Hematopoietic multipotent progenitor cell (in vitro differentiated cells): ENCODE measurements around the gene GOLGA7B. TPM values are rescaled to one million over a fixed set of nuclear protein-coding genes. Genes with fewer than 3 reads are reported as not detected.

Experiments used
- DNase-seq, 3 donors: peaks; one replicate each; pipeline ENCODE4 v3.0.0-alpha.2; 2011 to 2015; ENCODE audit warnings: low read depth in 2 of 3, low spot score in 2 of 3
- total RNA-seq: library from RNA; depleted of rRNA; stranded (reverse); fragments of >200 nt; gene quantifications from one replicate; pipeline ENCODE4 v1.2.3, GENCODE V29; 2012

GOLGA7B gene
- total RNA-seq = under 0.01 TPM

DNA sequence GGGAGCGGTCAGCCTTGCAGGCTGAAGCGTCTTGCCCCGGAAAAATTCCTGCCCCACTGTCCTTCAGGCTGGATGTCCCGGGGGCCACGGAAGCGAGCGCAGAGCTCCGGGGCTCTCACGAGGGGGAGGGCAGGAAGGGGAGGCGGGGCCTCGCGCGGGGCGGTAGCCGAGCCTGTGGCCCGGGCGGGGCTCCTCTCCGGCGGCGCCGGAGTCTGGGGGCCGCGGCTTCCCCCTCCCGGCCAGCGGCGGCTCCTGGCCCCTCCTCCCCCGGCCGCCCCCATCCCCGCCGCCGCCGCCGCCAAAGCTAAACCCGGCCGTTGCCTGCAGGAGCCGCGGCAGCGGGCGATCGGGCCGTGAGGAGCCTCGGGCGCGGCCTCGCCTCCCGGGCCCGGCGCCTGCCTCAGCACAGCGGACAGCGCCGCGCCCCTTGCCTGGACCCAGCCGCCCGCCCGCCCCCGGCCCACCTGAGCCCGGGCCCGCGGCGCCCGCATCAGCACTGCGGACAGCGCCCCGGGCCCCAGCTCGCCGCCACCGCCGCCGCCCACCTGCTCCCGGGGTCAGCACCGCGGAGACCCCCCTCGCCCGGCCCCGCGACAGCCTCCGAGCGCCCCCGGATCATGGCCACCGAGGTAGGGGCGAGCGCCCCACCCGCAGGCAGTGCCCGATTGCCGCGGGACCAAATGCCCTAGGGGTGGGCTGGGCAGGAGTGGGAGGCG is at the start of gene GOLGA7B:
GOLGA7B (plus strand) TSS at position 157 of the 716 bp plus-strand sequence; CDS start at position 618, 461 bp downstream.
- peak in 1 of 3 donors; percentile 69 for DNase-seq

DNA sequence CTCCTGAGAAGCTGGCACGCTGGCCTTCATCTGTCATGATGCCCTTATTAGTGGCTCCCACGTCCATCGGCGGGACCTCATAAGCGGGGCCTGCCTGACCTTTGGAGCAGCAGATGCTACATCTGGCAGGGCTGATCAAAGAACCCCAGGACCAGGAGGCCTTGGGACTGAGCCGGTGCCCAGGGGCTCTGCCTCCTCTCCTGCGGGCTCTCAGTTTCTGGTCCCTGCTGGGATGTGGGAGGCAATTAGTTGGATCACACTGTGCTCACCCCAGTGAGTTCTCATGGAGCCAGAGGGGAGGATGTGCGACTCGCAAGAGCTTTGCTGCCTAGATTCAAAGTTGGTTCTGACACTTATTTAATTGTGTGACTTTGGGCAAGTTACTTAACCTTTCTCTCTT is 49.2 kb upstream of the GOLGA7B start:
- no peak for DNase-seq

DNA sequence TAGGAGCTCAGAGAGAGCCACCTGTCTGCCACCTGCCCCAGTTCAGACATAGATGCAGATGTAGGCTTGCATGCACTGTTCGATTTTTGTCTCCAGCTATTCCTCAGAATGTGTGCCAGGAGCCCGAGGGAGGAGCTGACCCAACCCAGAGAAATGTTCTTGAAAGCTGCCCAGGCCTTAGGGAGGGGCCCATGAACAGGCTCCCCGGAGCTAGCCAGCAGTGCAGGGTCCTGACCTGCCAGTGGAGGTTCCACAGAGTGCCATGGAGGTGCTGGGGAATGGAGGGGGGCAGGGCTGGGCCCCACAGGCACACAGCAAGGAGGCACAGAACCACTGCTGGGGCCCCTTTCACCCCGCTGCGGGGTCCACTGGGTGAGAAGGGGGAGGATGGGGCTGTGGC is 48.2 kb upstream of the GOLGA7B start:
- no peak for DNase-seq

DNA sequence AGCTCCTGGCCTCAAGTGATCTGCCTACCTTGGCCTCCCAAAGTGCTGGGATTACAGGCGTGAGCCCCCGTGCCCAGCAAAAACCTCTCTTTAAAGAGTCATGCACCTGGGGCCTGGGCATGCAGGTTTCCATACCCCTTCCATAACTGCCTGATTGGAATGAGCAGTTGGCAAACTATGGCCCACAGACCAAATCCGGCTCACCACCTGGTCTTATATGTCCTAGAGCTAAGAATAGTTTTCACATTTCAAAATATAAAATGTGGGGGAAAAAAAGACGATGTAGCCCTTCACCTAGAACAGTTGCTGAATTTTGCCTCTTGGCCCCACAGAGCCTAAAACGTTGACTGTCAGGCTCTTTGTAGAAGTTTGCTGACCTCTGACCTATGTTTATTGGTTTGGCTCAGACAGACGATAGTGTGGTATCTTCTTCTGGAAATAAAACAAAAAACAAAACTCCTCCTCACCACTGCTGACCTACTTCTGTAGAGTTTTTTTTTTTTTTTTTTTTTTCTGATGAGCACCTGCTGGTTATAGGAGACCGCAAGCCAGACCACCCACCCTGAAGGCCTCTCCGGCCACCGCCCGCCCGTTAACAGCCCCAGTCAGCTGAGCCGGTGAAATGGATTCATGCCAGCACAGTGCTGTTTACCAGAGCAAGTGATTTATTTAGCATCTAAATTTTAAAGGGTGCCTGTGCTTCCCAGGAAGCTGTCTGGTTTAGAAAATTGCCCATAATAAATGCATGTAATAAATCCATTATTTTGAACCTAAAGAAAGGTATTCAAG is 44.4 kb upstream of the GOLGA7B start:
- no peak for DNase-seq

DNA sequence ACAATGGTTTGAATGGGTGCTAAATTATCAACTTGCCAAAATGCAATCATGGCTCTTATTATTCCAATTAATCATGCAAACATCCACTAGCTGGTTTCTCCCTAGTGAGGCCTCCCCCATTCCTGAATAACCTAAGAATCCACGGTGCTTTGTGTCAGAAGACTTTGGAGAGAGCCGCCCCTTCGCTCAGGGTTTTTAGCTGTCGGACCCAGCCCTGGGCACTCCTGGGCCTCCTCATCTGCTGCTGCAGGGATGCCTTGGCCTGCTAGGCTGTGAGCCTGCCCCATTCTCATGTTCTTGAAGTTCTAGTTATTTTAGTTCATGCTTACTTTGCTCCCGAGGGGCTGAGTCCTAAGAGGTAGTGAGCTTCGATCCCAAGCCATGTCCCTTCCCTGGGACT is 43.7 kb upstream of the GOLGA7B start:
- no peak for DNase-seq

DNA sequence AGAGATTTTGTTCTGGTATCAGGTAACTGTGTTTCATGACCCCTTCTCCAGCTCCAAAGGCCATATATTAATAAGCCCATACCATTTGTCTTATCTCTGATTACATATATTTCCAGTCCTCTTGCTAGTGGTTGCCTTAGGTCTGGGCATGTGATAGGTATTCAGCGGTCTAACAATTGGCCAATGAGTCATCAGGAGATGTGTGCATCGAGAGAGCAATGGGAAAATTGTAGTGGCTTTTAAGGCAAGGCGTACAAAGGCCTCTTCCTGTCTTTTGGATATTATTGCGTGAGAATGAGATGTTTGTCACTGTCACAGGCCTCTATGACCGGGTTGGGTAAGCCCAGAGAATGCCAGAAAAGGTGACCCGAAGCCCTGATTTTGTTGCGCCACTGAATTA is 39.2 kb upstream of the GOLGA7B start:
- no peak for DNase-seq

DNA sequence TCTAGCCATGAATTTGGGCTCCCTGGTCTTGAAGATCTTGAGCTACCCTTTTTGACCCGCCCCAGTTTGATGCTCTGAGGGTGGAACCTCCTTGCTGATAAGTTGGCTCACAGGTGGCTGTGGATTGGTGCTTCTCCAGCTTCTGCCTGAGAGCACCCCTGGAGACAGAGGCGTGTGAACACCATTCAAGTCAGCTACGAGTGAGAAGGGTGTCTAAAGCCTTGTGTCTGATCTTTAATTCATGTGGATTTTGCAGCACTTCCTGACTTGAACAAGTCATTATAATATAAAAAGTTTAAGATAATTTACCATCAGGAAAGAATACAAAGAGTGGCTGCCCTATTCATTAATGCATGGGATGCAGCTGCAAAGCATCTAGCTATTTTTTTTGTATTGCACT is 37.7 kb upstream of the GOLGA7B start:
- DNase-seq = no peak

DNA sequence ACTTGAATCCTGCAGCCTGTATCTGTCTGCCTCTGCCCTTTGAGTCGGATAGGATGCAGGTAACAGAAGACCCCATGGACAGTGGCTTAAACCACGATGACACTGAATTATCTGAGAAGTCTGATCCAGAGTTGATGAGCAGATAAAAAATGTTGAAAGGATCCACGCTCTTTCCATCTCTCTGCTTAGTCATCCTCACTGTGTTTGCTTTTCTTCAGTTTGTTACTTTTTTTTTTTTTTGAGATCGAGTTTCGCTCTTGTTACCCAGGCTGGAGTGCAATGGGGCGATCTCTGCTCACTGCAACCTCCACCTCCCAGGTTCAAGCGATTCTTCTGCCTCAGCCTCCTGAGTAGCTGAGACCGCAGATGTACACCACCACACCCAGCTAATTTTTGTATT is 36.9 kb upstream of the GOLGA7B start:
- no peak for DNase-seq

DNA sequence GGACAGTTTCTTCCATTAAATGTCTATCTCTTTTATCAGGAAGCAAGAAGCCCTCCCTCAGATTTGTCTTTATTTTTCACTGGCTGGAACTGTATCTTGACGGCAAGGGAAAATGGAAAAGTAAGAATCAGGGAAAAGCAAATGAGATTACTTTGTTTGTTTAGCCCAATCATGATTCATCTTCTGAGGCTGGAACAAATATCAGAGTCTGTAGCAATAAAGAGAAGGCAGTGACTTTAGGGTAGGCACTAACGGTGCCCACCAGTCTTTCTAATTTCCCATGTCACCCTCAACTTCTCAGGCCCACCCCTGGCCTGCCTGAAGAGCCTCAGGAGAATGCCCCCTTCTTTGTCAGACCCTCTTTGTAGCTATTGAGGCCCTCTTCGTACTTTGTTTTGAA is 36.3 kb upstream of the GOLGA7B start:
- no peak for DNase-seq

DNA sequence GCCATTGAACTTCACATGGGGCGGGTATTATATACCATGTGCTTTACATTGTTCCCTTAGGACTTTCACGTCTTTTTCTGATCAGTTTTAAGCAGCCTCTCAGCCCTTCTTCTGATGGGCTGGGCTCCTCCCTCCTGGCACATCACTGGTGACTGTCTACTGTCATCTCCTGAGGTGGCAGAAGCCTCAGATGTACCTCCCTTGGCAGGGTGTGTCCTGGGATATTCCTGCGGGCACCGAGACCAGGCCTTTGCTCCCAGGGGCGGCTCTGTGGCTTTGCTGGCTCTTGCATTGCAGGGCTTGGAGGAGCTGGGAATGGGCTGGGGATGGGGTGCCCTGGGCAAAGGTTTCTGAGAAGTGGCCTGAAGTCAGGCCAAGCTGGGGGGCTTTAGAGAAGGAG is 34.6 kb upstream of the GOLGA7B start:
- no peak for DNase-seq

DNA sequence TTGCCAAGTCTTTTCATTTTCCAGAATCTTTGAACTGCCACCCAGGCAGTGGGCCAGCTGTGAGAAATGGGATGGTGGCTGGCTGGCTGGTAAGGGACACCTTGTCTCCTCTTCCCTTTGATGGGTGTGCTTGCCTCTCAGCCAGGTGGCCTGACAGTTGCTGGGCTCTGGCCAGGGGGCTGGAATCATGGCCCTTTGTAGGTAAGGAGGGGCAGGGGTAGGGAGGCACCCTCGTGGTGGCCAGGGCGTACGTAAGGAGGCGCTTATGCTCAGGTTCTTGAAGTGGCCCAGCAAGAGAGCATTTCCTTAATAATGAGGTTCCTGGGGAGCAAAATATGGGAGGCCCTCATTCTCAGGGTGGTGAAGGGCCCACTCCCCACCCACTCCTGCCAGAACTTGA is 33.0 kb upstream of the GOLGA7B start:
- no peak for DNase-seq

DNA sequence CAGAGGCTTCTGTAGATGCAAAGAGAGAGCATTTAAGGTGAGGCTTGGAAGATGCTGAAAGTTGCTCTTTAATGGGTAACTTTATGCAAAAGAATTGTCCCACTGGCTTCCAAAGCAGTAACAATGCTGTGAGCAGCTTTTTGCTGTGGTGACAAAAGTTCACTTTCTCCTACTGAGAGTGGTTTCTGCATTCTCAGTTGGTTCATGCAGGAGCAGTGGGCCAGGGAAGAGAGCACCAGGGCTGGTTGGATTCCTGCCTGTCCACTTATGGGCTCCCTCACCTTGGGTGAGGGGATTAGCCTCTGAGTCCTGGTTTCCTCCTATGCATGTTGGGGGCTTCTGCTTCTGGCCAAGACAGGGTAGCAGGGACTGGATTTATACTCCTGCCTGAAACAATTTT is 31.1 kb upstream of the GOLGA7B start:
- DNase-seq = no peak

DNA sequence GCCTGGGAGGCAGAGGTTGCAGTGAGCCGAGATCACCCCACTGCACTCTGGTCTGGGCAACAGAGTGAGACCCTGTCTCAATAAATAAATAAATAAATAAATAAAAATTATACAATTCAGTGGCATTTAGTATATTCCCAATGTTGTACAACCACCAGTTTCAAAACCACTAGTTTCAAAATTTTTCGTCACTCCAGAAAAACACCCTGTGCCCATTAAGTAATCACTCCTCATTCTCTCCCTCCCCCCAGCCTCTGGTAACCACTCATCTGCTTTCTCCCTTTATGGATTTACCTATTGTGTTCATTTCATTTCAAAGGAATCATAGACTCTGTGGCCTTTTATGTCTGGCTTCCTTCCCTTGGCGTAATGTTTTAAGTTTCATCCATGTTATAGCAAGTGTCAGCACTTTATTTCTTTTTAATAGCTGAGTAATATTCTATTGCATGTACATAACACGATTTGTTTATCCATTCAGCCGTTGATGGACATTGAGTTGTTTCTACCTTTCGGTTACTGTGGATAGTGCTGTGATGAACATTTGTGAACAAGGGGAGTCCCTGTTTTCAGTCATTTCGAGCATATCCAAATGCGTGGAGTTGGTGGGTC is 29.4 kb upstream of the GOLGA7B start:
- DNase-seq = no peak

DNA sequence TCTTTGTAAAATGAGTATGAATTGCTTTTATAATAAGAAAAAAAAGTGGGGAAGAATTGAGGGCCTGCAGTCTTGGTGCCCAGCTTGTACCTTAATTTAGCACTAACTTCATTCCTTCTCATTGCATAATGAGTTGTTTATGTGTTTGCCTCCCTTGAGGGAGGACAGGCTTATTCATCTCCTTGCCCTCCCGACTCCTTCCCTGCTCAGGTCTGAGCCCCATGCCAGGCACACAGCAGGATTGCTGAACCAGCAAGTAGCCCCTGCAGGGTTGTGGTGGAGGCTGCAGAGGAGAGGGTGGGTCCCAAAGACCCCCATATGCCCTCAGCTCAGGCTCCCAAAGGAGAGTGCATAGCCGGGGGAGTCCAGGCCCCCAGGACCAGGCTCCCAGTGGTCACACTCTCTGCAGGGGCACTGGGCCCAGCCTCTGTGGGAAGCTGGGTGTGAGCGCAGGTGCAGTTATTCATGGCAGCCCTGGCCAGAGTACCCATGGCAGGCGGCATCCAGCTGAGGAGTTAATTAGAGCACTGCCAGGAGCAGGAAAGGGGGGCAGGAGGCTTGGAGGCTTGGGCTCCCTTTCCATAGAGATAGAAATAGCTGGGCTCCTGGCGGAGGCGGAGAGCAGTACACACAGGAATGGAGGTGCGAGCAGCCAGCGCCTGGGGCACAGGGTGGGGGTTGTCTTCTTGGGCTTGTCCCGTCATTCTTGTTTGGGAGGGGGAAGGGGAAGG is 28.2 kb upstream of the GOLGA7B start:
- no peak for DNase-seq

DNA sequence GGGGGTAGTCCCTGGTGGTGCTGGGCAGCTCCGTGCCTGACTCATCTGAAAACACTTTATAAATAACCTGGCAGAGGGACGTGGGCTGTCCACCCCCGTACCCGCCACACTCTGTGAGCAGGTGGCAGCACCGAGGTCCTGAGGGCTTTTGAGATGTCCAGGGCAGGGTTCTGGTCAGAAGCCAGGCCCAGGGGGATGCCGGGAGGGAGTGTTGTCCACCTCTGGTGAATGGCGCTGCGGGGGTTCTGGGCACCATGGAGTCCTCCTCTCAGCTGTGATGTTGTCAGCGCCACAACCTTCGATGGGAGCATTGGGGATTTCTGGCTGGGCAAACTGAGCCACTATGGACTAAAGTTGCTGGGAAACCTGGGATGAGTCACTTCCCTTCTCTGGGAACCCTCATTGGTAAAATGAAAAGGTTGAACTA is 27.4 kb upstream of the GOLGA7B start:
- no peak for DNase-seq

DNA sequence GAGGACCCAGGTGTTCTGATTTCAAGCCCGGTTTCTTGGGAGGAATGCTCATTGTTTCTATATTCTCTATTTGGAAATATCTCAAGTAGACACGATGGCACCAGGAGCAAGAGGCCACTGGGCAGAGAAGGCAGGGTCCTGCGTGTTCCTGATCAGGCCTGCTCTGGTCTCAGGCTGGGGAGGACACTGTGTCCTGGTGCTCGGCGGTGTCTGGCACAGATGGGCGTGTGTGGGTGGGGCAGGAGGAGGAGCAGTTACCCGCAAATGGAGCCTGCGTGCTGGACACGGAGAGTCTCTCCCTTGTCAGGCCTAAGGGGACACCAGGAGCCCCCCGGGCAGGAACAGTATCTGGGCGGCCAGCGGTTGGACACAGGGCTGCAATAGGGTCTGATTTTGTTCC is 25.9 kb upstream of the GOLGA7B start:
- no peak for DNase-seq

DNA sequence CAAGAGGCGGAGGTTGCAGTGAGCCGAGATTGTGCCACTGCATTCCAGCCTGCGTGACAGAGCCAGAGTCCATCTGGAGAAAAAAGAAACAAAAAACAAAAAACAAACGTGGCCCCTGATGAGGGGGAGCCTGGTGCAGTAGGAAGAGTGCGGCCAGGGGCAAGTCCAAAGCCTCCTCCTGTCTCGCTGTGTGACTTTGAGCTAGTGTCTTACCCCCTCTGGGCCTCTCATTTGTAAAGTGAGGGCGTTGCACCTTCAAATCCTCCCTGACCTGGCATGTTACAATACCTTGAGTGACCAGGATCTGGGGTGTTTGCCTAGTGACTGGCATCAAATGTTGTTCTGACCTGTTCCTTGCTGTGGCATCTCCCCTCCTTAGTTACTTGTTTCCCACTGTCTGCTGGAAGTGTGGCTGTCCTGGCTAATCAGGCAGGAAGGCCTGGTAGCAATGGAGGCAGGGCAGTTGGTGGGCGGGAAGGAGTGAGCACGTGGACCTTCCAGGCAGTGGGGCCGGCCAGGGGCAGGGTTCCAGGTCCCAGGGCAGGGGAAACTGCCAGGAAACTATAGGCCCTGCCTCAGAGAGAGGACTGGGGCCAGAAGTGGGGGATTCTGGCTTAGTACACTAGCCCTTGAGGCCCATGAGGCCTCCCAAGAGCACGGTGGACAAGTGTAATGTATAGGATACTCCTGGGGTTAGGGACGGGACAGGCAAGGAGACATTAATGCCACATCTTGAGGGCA is 24.5 kb upstream of the GOLGA7B start:
- no peak for DNase-seq

DNA sequence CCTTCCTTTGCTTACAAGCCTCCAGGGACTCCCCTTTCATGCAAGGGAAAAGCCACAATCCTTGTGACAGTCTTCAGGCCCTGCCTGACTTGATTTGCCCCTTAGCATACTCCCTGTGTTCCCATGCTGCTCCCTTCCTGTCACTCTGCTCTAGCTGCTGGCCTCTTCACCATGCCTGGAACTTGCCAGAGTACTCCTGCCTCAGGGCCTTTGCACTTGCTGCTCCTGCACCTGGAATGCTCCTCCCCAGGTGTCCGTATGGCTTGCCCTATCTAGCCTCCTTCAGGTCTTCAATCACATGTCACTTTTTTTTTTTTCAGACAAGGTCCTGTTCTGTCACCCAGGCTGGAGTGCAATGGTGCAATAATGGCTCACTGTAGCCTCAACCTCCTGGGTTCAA is 22.8 kb upstream of the GOLGA7B start:
- DNase-seq = no peak

DNA sequence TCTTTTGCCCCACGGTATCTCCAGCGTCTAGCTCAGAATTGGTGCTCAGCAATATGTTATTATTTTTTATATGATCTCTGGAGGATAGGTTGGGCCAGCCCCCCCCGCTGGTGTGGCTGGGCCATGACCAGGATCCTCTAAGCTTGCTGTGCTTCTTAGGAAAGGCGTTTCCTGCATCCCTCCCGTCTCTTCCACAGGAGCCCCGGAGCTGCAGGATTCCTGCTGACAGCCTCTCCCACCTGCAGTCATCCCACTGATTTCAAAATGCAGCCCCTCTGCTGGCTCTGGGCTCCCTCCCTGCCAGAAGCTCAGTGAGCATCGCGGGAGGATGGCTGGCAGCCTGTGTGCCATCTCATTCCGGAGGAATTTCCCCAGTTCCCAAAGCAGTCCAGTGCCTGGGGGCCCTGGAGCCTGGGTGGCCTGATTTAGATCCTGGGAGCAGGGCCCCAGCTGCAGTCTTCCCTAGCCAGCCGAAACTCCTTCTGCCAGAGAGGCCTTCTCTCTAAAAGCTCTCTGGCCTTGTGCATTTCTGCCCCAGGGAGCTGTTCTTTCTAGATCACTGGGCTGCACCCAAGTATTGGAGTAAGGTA is 21.8 kb upstream of the GOLGA7B start:
- DNase-seq = no peak

DNA sequence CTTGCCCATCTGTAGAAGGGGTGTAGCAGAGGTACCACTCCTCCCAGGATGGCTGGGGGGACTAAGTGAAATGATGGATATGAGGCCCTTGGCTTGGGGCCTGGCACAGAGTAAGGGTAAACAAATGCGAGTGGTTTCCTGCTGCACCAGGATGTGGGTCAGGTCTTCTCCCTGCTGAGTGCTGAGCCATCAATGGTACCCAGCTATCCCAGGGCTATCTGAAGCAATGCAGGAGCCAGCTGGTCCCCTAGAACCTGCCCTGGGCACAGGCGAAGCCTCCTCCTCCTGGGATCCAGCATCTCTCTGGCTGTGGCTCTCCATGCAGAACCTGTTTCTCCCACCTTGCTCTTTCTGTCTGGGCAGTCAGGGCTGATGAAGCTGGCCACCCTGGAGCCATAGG is 20.9 kb upstream of the GOLGA7B start:
- no peak for DNase-seq
